ENCODE results near the gene PGA5. TPM values are rescaled to one million over a fixed set of nuclear protein-coding genes. Genes with fewer than 3 reads are reported as not detected.
"Not testable (repeated sequence)": the region's sequence is repeated elsewhere in the genome, so short reads cannot be mapped to it uniquely, and the experiment has no call there.

The PGA5 gene
- under 1 TPM in 1 of 2 donors, not detected in 1; 0.22 TPM for total RNA-seq
- long read RNA-seq, partial matches to known transcripts: 1 of 1 reads
- long read RNA-seq, other reads (novel, unspliced or antisense): 0 of 1 reads

DNA sequence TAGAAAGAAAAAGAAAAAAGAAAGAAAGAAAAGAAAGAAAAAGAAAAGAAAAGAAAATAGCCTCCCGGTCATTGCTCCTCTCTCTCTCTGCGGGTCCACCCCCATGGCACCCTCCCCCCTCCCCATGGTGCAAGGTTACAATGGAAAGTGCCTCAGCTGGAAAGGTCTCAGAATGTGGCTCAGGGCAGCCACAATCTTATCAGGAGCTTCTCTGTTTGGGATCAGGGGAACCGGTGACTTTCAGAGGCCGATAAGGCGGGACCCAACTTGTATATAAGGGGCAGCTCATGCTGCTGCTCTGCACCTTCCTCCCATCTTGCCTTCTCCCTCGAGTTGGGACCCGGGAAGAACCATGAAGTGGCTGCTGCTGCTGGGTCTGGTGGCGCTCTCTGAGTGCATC, at the start of gene PGA5:
Gene PGA5, plus strand, starts transcription at position 301 of the 400 bp plus-strand sequence. Its CDS starts 52 bp downstream, at position 353.
- intact Hi-C loops (cut with DNase I, micrococcal nuclease); ATAC-seq; DNase-seq: not testable (repeated sequence)

DNA sequence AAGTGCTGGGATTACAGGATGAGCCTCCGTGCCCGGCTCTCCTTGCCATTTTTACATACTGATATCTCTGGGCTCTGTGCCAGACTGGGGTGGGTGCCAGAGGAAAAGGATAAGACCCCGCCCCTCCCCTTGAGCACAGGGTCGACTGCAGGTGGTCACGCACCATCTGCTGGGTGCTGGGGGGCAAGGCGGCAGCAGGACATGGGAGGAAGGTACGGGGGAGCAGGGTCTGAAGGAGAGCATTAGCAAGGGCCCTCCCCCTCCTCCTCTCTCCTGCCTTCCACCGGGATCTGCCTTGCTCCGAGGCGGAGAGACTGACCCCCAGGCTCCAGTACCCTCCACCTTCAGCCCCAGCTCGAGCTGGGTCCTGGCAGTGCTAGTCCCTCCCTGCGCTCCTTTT, 47.4 kb upstream of the PGA5 start:
- intact Hi-C loops (cut with DNase I, micrococcal nuclease): no loop called here
- ATAC-seq: no peak

DNA sequence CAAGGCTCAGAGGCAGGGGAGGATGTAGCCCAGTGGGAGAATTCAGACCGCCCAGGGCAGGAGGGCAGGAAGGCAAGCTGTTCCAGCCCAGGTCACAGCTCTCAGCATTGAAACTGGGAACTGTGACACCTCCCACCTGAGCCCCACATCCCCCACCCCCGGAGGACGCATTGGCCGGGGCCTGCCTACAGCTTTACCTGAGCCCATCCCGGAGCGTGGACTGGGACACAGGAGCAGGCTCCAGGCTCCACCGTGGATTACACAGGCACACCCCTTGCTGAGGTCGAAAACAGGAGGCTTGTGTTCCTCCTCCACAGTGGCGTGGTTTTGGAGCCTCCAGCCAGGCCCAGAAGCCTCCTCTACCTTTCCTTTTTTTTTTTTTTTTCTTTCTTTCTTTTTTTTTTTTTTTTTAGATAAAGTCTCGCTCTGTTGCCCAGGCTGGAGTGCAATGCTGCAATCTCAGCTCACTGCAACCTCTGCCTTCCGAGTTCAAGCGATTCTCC, 46.8 kb upstream of the PGA5 start:
- ATAC-seq: no peak
- no peak for DNase-seq
- intact Hi-C loops (cut with DNase I, micrococcal nuclease): no loop called here

More for the DNA sequence above, 47.4 kb upstream of the PGA5 start:
- no peak for DNase-seq

GRCh38 chr11:61194981-61195695, 45.8 kb upstream of the PGA5 start:
- DNase-seq (no peak), ATAC-seq (no peak)
- intact Hi-C loops (cut with DNase I, micrococcal nuclease): no loop called here

- DNase-seq (no peak), ATAC-seq (no peak)
- intact Hi-C loops (cut with DNase I, micrococcal nuclease): no loop called here
Measured at GRCh38 chr11:61195719-61196118, 45.3 kb upstream of the PGA5 start.

- no peak for DNase-seq
- no peak for ATAC-seq
- intact Hi-C loops (cut with DNase I, micrococcal nuclease): no loop called here
Measured at GRCh38 chr11:61198361-61198760, 42.6 kb upstream of the PGA5 start.

DNA sequence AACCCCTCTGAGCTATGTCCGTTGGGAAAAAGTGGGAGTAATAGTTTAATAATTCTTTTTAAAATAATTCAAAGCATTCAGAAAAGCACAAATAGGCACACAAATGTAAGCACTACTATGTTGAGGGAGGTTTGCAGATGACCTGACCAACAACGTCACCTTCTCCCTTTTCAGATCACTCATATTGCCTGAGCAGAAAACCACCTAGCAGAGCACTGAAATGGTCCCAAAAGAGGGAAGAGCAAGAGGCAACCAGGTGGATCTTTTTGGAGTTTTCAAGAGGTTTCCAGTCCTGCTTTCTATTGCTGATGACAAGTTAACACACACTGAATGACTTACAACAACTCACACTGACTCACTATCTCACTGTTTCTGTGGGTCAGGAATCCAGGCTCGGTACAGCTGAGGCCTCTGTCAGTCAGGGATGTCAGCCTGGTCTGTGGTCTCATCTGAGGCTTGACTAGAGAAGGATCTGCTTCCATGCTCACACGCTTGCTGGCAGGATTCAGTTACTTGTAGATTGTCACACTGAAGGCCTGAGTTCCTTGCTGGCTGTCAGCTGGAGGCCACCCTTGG, 41.9 kb upstream of the PGA5 start:
- ATAC-seq (no peak), DNase-seq (no peak)
- intact Hi-C loops (cut with DNase I, micrococcal nuclease): no loop called here

GRCh38 chr11:61201476-61201875, 39.5 kb upstream of the PGA5 start:
- no peak for ATAC-seq
- intact Hi-C loops (cut with DNase I, micrococcal nuclease): no loop called here
- no peak for DNase-seq

DNA sequence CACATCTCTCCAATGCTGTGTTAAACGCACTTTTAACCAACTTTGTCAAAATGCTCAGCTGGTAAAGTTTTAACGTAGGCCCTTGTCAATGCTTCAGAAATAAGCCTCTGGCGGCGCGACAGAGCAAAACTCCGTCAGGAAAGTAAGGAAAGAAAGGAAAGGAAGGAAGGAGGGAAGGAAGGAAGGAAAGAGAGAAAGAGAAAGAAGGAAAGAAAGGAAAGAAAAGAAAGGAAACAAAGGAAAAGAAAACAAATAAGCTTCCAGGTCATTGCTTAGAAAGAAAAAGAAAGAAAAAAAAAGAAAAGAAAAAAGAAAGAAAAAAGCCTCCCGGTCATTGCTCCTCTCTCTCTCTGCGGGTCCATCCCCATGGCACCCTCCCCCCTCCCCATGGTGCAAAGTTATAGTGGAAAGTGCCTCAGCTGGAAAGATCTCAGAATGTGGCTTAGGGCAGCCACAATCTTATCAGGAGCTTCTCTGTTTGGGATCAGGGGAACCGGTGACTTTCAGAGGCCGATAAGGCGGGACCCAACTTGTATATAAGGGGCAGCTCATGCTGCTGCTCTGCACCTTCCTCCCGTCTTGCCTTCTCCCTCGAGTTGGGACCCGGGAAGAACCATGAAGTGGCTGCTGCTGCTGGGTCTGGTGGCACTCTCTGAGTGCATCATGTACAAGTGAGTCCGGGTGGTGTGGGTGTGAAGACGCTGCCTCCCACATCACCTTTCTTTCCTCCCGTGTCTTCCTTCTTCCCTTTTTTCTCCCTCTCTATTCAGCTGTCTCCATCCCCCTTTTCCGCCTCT, 37.8 kb upstream of the PGA5 start, which contains the start of gene PGA3:
Gene PGA3, plus strand, starts transcription at position 566 of the 797 bp plus-strand sequence. Its CDS starts 50 bp downstream, at position 616.
- ATAC-seq; intact Hi-C loops (cut with DNase I, micrococcal nuclease); DNase-seq: not testable (repeated sequence)

DNA sequence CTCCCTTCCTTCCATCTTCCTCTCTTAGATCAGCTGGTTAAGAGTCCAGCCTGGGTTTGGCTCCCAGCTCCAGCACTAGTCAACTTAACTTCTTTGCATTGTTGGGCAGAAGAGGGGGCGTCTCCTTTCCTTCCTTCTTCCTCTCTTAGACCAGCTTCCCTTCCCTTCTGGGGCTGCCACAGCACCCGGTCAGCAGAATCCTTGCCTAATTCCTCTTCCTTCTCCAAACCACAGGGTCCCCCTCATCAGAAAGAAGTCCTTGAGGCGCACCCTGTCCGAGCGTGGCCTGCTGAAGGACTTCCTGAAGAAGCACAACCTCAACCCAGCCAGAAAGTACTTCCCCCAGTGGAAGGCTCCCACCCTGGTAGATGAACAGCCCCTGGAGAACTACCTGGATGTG, 37.1 kb upstream of the PGA5 start:
- DNase-seq; ATAC-seq; intact Hi-C loops (cut with DNase I, micrococcal nuclease): not testable (repeated sequence)

DNA sequence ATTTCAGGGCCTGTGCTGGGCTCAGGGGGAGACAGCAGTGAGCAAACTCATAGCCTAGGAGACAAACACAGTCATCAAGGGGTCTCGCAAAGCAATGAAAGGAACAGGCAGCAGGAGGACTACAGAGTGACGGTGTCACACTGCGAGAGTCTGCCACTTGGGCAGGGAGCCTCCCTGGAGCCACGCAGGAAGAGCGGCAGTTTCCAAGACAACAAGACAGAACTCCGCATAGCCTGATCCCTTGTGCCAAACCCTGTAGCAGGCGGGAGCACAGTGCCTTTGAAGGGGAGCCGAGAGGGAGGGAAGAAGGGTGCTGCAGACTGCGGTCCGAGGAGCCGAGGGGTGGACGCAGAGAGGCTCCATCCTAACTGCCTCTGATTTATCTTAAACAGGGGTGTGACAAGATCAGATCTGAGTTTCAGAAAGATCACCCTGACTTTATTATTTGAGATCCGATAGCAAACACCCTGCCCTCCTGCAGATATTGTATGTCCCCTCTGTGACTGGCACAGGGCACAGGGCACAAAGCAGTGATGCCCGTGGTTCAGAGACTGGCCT, 36.4 kb upstream of the PGA5 start:
- ATAC-seq; intact Hi-C loops (cut with DNase I, micrococcal nuclease); DNase-seq: not testable (repeated sequence)

GRCh38 chr11:61207636-61208310, 33.2 kb upstream of the PGA5 start:
- DNase-seq; ATAC-seq; intact Hi-C loops (cut with DNase I, micrococcal nuclease): not testable (repeated sequence)

DNA sequence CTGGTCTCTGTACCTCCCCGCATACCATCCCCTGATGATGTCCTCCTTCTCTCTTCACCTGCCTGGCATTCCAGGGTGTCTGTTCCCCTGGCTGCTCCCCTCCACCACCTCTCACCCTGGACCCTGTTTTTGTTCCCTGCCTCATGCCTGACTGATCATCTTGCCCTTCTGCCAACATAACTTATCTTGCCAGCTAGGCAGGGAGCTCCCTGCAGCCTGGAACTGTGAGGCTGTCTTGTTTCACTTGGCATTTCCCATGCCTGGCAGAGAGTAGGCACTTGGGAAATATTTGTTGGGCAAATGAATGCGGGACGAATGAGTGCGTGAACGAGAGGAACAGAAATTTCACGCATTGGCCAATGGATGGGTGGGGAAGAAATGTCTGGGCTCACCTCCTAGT, 30.3 kb upstream of the PGA5 start:
- DNase-seq; intact Hi-C loops (cut with DNase I, micrococcal nuclease); ATAC-seq: not testable (repeated sequence)

DNA sequence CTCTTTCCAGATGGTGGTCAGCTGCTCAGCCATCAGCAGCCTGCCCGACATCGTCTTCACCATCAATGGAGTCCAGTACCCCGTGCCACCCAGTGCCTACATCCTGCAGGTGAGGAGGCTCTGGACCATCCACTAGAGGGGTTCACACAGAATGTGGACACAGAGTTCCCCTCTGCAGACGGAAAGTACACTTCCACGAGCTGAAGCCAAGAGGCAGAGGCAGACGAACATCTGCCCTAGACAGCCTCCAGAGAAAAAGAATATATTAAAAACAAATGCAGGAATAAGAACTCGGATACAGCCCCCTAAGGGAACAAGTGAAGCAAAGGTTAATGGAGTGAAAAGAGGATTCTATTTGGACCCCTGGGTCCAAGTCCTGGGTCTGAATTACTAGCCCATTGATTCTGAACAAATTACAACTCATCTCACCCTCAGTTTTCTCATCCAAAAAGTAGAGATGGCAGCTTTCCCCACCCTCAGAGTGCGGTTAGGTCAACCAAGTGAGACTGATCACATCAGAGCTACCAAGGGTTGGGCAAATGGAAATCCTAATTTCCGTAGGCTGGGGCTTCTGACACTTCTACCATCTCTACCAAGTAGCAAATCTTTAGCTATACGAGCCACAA, 29.5 kb upstream of the PGA5 start:
- ATAC-seq; DNase-seq; intact Hi-C loops (cut with DNase I, micrococcal nuclease): not testable (repeated sequence)

DNA sequence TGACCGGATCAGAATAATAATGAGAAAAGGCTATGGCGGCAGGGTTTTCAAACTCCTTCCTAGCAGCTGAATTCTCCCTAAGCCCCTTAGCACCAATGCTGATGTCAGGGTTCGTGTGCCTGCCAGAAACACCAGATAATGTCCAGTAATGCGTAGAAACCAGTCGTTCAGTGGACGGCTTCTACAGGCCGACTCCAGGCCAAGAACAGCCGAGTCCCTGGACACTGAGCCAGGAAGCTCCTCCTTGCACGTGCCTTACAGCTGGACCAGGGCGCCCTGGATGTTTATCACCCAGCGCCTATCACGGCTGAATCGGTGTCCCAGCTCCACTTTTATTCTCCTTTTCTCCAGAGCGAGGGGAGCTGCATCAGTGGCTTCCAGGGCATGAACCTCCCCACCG, 28.8 kb upstream of the PGA5 start:
- ATAC-seq; DNase-seq; intact Hi-C loops (cut with DNase I, micrococcal nuclease): not testable (repeated sequence)

DNA sequence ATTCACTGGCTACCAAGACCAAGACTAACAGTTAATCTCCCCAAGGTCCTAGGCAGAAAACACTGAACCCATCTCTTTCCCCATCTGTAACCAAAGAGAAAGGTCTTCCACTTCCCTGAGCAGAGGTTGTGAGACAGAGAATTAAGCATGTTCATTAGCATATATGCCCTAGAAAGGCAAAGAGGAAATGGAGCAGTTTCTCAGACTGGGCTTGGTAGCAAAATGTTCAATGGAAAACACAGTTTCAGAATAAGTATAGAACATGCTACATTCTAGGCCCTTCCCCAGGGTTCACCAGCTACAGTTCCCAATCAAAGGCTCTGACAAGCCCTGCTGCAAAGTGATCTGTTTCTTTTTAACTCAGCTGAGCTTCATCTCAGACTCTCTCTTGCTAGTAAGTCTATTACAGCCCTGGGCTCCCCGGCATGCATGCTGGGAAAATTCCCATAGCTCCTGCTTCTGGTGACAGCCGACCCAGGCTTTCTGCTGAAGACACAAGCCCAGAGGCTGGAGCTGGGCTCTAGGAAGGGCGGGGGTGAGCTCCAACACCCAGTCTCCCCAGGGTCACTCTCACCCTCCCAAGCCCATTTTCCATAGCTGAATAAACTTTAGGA, 27.2 kb upstream of the PGA5 start:
- not testable (repeated sequence) for ATAC-seq

DNA sequence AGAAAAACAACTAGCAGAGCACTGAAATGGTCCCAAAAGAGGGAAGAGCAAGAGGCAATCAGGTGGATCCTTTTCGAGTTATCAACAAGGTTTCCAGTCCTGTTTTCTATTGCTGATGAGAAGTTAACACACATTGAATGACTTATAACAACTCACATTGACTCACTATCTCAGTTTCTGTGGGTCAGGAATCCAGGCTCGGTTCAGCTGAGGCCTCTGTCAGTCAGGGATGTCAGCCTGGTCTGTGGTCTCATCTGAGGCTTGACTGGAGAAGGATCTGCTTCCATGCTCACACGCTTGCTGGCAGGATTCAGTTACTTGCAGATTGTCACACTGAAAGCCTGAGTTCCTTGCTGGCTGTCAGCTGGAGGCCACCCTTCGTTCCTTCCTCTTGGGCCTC, 22.7 kb upstream of the PGA5 start:
- DNase-seq; ATAC-seq; intact Hi-C loops (cut with DNase I, micrococcal nuclease): not testable (repeated sequence)

More for the DNA sequence above, 27.2 kb upstream of the PGA5 start:
- DNase-seq; intact Hi-C loops (cut with DNase I, micrococcal nuclease): not testable (repeated sequence)

Measured in left colon (tissue), 2 donors.